Neural cell (in vitro differentiated cells): ENCODE measurements around the gene RIPPLY3. TPM values are rescaled to one million over a fixed set of nuclear protein-coding genes. Genes with fewer than 3 reads are reported as not detected.
"Not testable (repeated sequence)": the region's sequence is repeated elsewhere in the genome, so short reads cannot be mapped to it uniquely, and the experiment has no call there.

Experiments
- H2AFZ ChIP-seq: fragments of 200-600, 300-800 bp; sonication (generic), shearing (Covaris generic); 2 replicates; pipeline ENCODE4 v1.6.0; 2014; ENCODE audit warnings: low read depth, mild to moderate bottlenecking, antibody characterized with exemption, low read length, moderate library complexity
- H3F3A ChIP-seq: fragments of 200-600 bp; shearing (Covaris generic); 2 replicates; pipeline ENCODE4 v1.6.1; 2016; ENCODE audit warnings: mild to moderate bottlenecking, moderate library complexity, mixed read lengths, antibody characterized with exemption, low read length; ENCODE audit not compliant: insufficient read depth, poor library complexity, severe bottlenecking
- H3K27ac ChIP-seq: fragments of 200-600, 300-800 bp; sonication (generic), shearing (Covaris generic); 2 replicates; pipeline ENCODE4 v1.5.1; 2014; ENCODE audit warnings: mild to moderate bottlenecking, low read length, moderate library complexity
- H3K27me3 ChIP-seq: fragments of 300-800, 200-600 bp; sonication (generic), shearing (Covaris generic); 2 replicates; pipeline ENCODE4 v1.6.0; 2014; ENCODE audit warnings: mild to moderate bottlenecking, low read depth, low read length, moderate library complexity; ENCODE audit not compliant: insufficient read depth
- H3K36me3 ChIP-seq: fragments of 300-800, 200-600 bp; sonication (generic), shearing (Covaris generic); 2 replicates; pipeline ENCODE4 v1.5.1; 2014; ENCODE audit warnings: mild to moderate bottlenecking, antibody characterized with exemption, low read length, moderate library complexity; ENCODE audit not compliant: insufficient read depth
- H3K4me2 ChIP-seq: fragments of 300-800, 200-600 bp; sonication (generic), shearing (Covaris generic); 2 replicates; pipeline ENCODE4 v1.6.0; 2014; ENCODE audit warnings: mild to moderate bottlenecking, low read length
- H3K4me3 ChIP-seq: fragments of 300-800, 200-600 bp; sonication (generic), shearing (Covaris generic); 2 replicates; pipeline ENCODE4 v1.5.1; 2014; ENCODE audit warnings: mild to moderate bottlenecking, low read length, moderate library complexity
- H3K79me2 ChIP-seq: fragments of 200-600 bp; shearing (Covaris generic); replicated peaks from 2 replicates; pipeline ENCODE4 v1.6.0; 2014; ENCODE audit warnings: mild to moderate bottlenecking, low read length, moderate library complexity; ENCODE audit not compliant: insufficient read depth
- H3K9ac ChIP-seq: fragments of 300-800, 200-600 bp; sonication (generic), shearing (Covaris generic); 2 replicates; pipeline ENCODE4 v1.6.1; 2016; ENCODE audit warnings: mild to moderate bottlenecking, low read length, mixed read lengths
- H3K9me2 ChIP-seq: fragments of 200-600 bp; shearing (Covaris generic); 2 replicates; pipeline ENCODE4 v1.6.1; 2016; ENCODE audit warnings: mild to moderate bottlenecking, low read length, mixed read lengths; ENCODE audit not compliant: insufficient read depth
- H3K9me3 ChIP-seq: fragments of 200-600, 300-800 bp; sonication (generic), shearing (Covaris generic); 2 replicates; pipeline ENCODE4 v1.6.1; 2016; ENCODE audit warnings: mild to moderate bottlenecking, mixed run types, low read length, moderate library complexity, mixed read lengths
- H4K20me1 ChIP-seq: fragments of 200-600 bp; shearing (Covaris generic); 2 replicates; pipeline ENCODE4 v1.6.1; 2016; ENCODE audit warnings: mild to moderate bottlenecking, mixed run types; ENCODE audit not compliant: insufficient read depth
- EP300 ChIP-seq: fragments of 450-650 bp; conservative IDR thresholded peaks from 2 replicates; pipeline ENCODE4 v1.6.1; 2014; ENCODE audit warnings: antibody characterized with exemption, mild to moderate bottlenecking, moderate library complexity; ENCODE audit not compliant: poor library complexity, severe bottlenecking
- EZH2 ChIP-seq: fragments of 200-600, 300-800 bp; shearing (Covaris generic), sonication (generic); IDR thresholded peaks from 2 replicates; pipeline ENCODE4 v1.6.1; 2014; ENCODE audit warnings: antibody characterized with exemption, low read length, borderline replicate concordance, mild to moderate bottlenecking; ENCODE audit not compliant: insufficient read depth, poor library complexity, severe bottlenecking
- MXI1 ChIP-seq: fragments of 450-650 bp; conservative IDR thresholded peaks from 2 replicates; pipeline ENCODE4 v1.6.1; 2014; ENCODE audit warnings: antibody characterized with exemption, mild to moderate bottlenecking; ENCODE audit not compliant: poor library complexity, severe bottlenecking
- POLR2AphosphoS5 ChIP-seq: IDR thresholded peaks from 2 replicates; pipeline ENCODE4 v1.6.1; 2012
- RAD21 ChIP-seq: fragments of 450-650 bp; conservative IDR thresholded peaks from 2 replicates; pipeline ENCODE4 v1.6.1; 2014; ENCODE audit warnings: antibody characterized with exemption, mild to moderate bottlenecking, moderate library complexity
- SMC3 ChIP-seq: fragments of 450-650 bp; conservative IDR thresholded peaks from 2 replicates; pipeline ENCODE4 v1.6.1; 2014; ENCODE audit warnings: antibody characterized with exemption, mild to moderate bottlenecking, moderate library complexity; ENCODE audit not compliant: poor library complexity
- TAF1 ChIP-seq: IDR thresholded peaks from 2 replicates; pipeline ENCODE4 v1.6.1; 2012; ENCODE audit warnings: low read depth
- polyA plus RNA-seq: library from polyadenylated mRNA; depleted of rRNA; stranded (reverse); fragments of >200 nt; gene quantifications from 2 replicates; pipeline ENCODE4 v1.2.3, GENCODE V29; 2014
- TF ChIP-seq, protein P1 (sequence below): IDR thresholded peaks from 2 replicates; pipeline ENCODE4 v1.6.1; 2012; ENCODE audit warnings: borderline replicate concordance
- TF ChIP-seq, protein P2 (sequence below): fragments of 450-650 bp; IDR thresholded peaks from 2 replicates; pipeline ENCODE4 v1.5.1; 2014; ENCODE audit warnings: antibody characterized with exemption, mild to moderate bottlenecking, moderate library complexity; ENCODE audit not compliant: poor library complexity, severe bottlenecking

The RIPPLY3 gene
- polyA plus RNA-seq, 1 donor from 2014 or later, result 0.24 TPM

GRCh38 chr21:37001441-37001840 lies 5.1 kb upstream of the RIPPLY3 start:
- no peaks in the 10 kb centered on the region for H3K79me2 ChIP-seq
- peaks cover 5% of the 10 kb centered on the region for H3K9me3 ChIP-seq
- H3K36me3 ChIP-seq, result no peaks in the 10 kb centered on the region
- no peak overlapping the region for H3K9ac ChIP-seq
- H3F3A ChIP-seq, result no peaks in the 10 kb centered on the region
- H4K20me1 ChIP-seq, result no peaks in the 10 kb centered on the region
- TF ChIP-seq, protein P1, sequence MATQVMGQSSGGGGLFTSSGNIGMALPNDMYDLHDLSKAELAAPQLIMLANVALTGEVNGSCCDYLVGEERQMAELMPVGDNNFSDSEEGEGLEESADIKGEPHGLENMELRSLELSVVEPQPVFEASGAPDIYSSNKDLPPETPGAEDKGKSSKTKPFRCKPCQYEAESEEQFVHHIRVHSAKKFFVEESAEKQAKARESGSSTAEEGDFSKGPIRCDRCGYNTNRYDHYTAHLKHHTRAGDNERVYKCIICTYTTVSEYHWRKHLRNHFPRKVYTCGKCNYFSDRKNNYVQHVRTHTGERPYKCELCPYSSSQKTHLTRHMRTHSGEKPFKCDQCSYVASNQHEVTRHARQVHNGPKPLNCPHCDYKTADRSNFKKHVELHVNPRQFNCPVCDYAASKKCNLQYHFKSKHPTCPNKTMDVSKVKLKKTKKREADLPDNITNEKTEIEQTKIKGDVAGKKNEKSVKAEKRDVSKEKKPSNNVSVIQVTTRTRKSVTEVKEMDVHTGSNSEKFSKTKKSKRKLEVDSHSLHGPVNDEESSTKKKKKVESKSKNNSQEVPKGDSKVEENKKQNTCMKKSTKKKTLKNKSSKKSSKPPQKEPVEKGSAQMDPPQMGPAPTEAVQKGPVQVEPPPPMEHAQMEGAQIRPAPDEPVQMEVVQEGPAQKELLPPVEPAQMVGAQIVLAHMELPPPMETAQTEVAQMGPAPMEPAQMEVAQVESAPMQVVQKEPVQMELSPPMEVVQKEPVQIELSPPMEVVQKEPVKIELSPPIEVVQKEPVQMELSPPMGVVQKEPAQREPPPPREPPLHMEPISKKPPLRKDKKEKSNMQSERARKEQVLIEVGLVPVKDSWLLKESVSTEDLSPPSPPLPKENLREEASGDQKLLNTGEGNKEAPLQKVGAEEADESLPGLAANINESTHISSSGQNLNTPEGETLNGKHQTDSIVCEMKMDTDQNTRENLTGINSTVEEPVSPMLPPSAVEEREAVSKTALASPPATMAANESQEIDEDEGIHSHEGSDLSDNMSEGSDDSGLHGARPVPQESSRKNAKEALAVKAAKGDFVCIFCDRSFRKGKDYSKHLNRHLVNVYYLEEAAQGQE, result no peak
- TF ChIP-seq EZH2 (no peak), EP300 (no peak), RAD21 (no peak), SMC3 (no peak), MXI1 (no peak), TAF1 (no peak), POLR2AphosphoS5 (no peak)
- TF ChIP-seq, protein P2, sequence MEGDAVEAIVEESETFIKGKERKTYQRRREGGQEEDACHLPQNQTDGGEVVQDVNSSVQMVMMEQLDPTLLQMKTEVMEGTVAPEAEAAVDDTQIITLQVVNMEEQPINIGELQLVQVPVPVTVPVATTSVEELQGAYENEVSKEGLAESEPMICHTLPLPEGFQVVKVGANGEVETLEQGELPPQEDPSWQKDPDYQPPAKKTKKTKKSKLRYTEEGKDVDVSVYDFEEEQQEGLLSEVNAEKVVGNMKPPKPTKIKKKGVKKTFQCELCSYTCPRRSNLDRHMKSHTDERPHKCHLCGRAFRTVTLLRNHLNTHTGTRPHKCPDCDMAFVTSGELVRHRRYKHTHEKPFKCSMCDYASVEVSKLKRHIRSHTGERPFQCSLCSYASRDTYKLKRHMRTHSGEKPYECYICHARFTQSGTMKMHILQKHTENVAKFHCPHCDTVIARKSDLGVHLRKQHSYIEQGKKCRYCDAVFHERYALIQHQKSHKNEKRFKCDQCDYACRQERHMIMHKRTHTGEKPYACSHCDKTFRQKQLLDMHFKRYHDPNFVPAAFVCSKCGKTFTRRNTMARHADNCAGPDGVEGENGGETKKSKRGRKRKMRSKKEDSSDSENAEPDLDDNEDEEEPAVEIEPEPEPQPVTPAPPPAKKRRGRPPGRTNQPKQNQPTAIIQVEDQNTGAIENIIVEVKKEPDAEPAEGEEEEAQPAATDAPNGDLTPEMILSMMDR, result no peak
- H3K27ac ChIP-seq, result no peak overlapping the region
- no peaks in the 10 kb centered on the region for H3K9me2 ChIP-seq
- H3K4me2 ChIP-seq, result no peak overlapping the region
- H3K4me3 ChIP-seq, result no peak overlapping the region
- peaks cover 11% of the 10 kb centered on the region for H3K27me3 ChIP-seq
- H2AFZ ChIP-seq, result no peak overlapping the region

GRCh38 chr21:37002851-37003250 lies 3.7 kb upstream of the RIPPLY3 start:
- H4K20me1 ChIP-seq, H3K9me2 ChIP-seq, H3K79me2 ChIP-seq, H2AFZ ChIP-seq, H3K4me3 ChIP-seq, H3K9me3 ChIP-seq, H3F3A ChIP-seq, H3K27ac ChIP-seq, H3K9ac ChIP-seq, H3K36me3 ChIP-seq, H3K4me2 ChIP-seq: not testable (repeated sequence)
- H3K27me3 ChIP-seq, result peaks cover 23% of the 10 kb centered on the region

GRCh38 chr21:37003917-37004316 lies 2.6 kb upstream of the RIPPLY3 start:
- not testable (repeated sequence) for H3K9me3 ChIP-seq, H3K9ac ChIP-seq, H4K20me1 ChIP-seq, H3K36me3 ChIP-seq, H3K4me3 ChIP-seq, H2AFZ ChIP-seq, H3F3A ChIP-seq, H3K79me2 ChIP-seq, H3K27ac ChIP-seq, H3K9me2 ChIP-seq, H3K4me2 ChIP-seq
- peaks cover 23% of the 10 kb centered on the region for H3K27me3 ChIP-seq
